HG03521 (cell line): Measurements from ENCODE around the gene ATG10.
"Not testable (repeated sequence)": the region's sequence is repeated elsewhere in the genome, so short reads cannot be mapped to it uniquely, and the experiment has no call there.

Source experiments
- ATAC-seq: cut with Tn5 transposase; IDR thresholded peaks from one replicate; pipeline ENCODE4 v1.9.1; 2021; ENCODE audit warnings: mild to moderate bottlenecking, moderate library complexity; ENCODE audit not compliant: unreplicated experiment

ATG10 gene

GRCh38 chr5:81980598-81981260 is 8.9 kb downstream of the ATG10 start:
- no peak for ATAC-seq

GRCh38 chr5:81982172-81982685 is 10.4 kb downstream of the ATG10 start:
- not testable (repeated sequence) for ATAC-seq

- ATAC-seq = not testable (repeated sequence)
These were observed 11.3 kb downstream of the ATG10 start for GRCh38 chr5:81983148-81983547.

DNA sequence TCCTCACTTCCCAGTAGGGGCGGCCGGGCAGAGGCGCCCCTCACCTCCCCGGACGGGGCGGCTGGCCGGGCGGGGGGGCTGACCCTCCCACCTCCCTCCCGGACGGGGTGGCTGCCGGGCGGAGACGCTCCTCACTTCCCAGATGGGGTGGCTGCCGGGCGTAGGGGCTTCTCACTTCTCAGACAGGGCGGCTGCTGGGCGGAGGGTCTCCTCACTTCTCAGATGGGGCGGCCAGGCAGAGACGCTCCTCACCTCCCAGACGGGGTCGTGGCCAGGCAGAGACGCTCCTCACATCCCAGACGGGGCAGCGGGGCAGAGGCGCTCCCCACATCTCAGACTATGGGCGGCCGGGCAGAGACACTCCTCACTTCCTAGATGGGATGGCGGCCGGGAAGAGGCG is 11.7 kb downstream of the ATG10 start:
- ATAC-seq = not testable (repeated sequence)

- no peak for ATAC-seq
These were observed 14.3 kb downstream of the ATG10 start for GRCh38 chr5:81986126-81986525.

DNA sequence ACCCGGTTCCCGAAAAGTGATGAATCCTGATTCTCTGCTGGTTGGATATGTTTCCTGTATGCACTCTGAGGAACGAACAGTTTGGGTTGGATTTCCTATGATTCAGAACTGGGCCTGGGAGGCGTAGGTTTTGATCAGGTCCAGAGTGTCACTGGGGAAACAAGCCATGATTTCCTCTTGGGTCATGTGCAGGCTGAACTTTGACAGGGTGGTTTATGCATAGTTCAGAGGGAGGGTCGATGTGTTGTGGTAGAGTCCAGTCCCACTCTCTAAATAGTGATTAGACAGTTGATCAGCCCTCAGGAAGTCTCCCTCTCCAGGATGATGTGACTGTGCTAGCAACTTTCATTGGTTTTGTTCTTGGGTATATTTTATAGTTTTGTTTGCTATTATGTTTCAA is 17.4 kb downstream of the ATG10 start:
- ATAC-seq = no peak

GRCh38 chr5:81994679-81995078 is 22.9 kb downstream of the ATG10 start:
- ATAC-seq = no peak

- ATAC-seq = no peak
These were observed 23.6 kb downstream of the ATG10 start for GRCh38 chr5:81995407-81995806.

GRCh38 chr5:82004511-82004910 is 32.7 kb downstream of the ATG10 start:
- no peak for ATAC-seq

GRCh38 chr5:82009869-82010268 is 38.0 kb downstream of the ATG10 start:
- ATAC-seq = not testable (repeated sequence)

DNA sequence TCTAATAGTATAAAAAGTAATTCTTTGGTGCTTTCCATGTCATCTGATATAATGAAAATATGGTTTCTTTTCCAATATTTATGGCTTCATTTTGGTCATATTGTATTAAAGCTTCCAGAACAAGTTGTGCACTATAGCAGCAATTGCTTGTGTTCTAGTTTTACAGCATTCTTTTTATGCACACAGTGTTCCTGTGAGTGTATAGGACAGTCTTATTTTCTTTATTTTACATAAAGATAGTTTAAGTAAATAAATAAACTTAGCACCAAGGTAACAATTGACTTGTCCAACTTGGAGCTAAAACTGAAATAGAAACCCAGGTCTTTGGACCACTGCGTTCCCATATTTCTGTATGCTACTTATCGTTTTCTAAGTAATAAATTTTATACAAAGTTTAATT is 38.9 kb downstream of the ATG10 start:
- no peak for ATAC-seq

GRCh38 chr5:82011761-82012160 is 39.9 kb downstream of the ATG10 start:
- ATAC-seq = no peak

GRCh38 chr5:82014644-82015043 is 42.8 kb downstream of the ATG10 start:
- not testable (repeated sequence) for ATAC-seq

- no peak for ATAC-seq
These were observed 46.6 kb downstream of the ATG10 start for GRCh38 chr5:82018462-82018861.

- ATAC-seq = no peak
These were observed 47.7 kb downstream of the ATG10 start for GRCh38 chr5:82019342-82020138.

DNA sequence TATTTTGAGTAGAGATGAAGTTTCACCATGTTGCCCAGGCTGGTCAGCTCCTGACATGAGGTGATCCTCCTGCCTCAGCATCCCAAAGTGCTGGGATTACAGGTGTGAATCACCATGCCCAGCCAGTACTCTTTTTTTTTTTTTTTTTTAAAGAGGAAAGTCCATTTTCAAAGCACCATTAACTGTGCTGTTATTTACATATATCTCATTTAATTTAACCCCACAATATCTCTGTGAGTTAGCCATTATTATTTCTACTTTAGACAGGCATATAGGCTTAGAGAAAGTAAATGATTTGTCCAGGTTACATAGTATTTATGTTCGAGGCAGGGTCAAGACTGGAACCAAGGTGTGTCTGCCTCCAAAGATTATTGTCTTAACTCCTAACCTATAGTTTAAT is 50.7 kb downstream of the ATG10 start:
- ATAC-seq = no peak

DNA sequence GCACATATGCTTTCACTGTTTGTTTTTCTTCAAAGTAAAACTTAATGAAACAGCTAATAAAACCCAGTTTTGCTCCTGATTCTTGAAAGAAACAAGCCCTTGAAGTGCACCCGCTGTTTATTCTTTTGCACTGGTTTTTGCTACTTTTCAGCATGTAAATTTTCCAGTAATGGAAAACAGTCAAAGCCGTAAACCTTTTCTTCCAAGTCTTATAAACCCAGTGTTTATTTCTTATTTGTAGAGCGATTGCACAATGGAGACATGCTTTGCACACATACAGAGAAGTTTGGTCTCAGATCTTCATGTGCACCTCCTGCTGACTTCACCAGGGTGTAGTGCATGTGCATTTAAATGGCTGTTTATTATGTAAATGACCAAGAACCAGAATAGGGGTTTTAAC is 51.8 kb downstream of the ATG10 start:
- no peak for ATAC-seq

GRCh38 chr5:82031220-82032119 is 59.6 kb downstream of the ATG10 start:
- ATAC-seq = no peak

DNA sequence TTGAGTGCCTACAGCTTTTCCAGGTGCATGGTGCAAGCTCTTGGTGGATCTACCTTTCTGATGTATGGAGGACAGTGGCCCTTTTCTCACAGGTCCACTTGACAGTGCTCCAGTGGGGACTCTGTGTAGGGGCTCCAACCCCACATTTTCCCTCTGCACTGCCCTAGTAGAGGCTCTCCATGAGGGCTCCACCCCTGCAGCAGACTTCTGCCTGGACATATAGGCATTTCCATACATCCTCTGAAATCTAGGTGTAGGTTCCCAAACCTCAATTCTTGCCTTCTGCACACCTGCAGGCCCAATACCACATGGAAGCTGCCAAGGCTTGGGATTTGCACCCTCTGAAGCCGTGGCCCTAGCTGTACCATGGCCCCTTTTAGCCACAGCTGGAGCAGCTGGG is 71.1 kb downstream of the ATG10 start:
- not testable (repeated sequence) for ATAC-seq

DNA sequence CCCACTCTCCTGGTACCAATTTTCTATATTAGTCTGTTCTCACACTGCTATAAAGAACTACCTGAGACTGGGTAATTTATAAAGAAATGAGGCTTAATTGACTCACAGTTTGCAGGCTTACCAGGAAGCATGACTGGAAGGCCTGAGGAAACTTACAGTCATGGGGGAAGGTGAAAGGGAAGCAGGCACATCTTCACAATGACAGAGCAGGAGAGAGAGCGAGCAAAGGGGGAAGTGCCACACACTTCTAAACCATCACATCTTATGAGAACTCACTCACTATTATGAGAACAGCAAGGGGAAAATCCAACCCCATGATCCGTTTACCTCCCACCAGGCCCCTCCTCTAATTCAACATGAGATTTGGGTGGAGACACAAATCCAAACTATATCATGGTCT is 72.2 kb downstream of the ATG10 start:
- ATAC-seq = no peak
